ES-I3 (cell line): ENCODE measurements around the gene DIO3.

Experiments
- H3K36me3 ChIP-seq: 2 replicates; pipeline ENCODE4 v1.6.1; 2013; ENCODE audit warnings: mild to moderate bottlenecking, low read length, control low read depth, moderate library complexity; ENCODE audit not compliant: insufficient read depth
- H3K4me1 ChIP-seq: 2 replicates; pipeline ENCODE4 v1.6.1; 2013; ENCODE audit warnings: mild to moderate bottlenecking, control low read depth, low read length; ENCODE audit not compliant: insufficient read depth
- H3K9ac ChIP-seq: 2 replicates; pipeline ENCODE4 v1.6.1; 2013; ENCODE audit warnings: low read depth, mild to moderate bottlenecking, low read length, moderate library complexity
- H3K9me3 ChIP-seq: 2 replicates; pipeline ENCODE4 v1.6.1; 2013; ENCODE audit warnings: mild to moderate bottlenecking, low read length, moderate library complexity; ENCODE audit not compliant: control insufficient read depth, insufficient read depth

DIO3 gene

GRCh38 chr14:101598571-101599233 lies 37.4 kb downstream of the DIO3 start:
- no peaks in the 10 kb centered on the region for H3K36me3 ChIP-seq
- no peaks in the 10 kb centered on the region for H3K4me1 ChIP-seq
- no peak overlapping the region for H3K9ac ChIP-seq
- H3K9me3 ChIP-seq = no peaks in the 10 kb centered on the region

GRCh38 chr14:101599234-101599885 lies 38.1 kb downstream of the DIO3 start:
- H3K9ac ChIP-seq = no peak overlapping the region
- no peaks in the 10 kb centered on the region for H3K9me3 ChIP-seq
- no peaks in the 10 kb centered on the region for H3K4me1 ChIP-seq

GRCh38 chr14:101600336-101600890 lies 39.1 kb downstream of the DIO3 start:
- no peaks in the 10 kb centered on the region for H3K9me3 ChIP-seq
- H3K4me1 ChIP-seq = no peaks in the 10 kb centered on the region
- H3K36me3 ChIP-seq = no peaks in the 10 kb centered on the region
- H3K9ac ChIP-seq = no peak overlapping the region

More at GRCh38 chr14:101599234-101599885, 38.1 kb downstream of the DIO3 start:
- no peaks in the 10 kb centered on the region for H3K36me3 ChIP-seq

GRCh38 chr14:101600891-101601605 lies 39.8 kb downstream of the DIO3 start:
- H3K9me3 ChIP-seq = no peaks in the 10 kb centered on the region
- H3K36me3 ChIP-seq = no peaks in the 10 kb centered on the region
- H3K4me1 ChIP-seq = no peaks in the 10 kb centered on the region
- no peak overlapping the region for H3K9ac ChIP-seq

GRCh38 chr14:101601606-101602465 lies 40.5 kb downstream of the DIO3 start:
- Histone ChIP-seq H3K9ac (no peak overlapping the region), H3K9me3 (no peaks in the 10 kb centered on the region), H3K4me1 (no peaks in the 10 kb centered on the region), H3K36me3 (no peaks in the 10 kb centered on the region)

- Histone ChIP-seq H3K36me3 (no peaks in the 10 kb centered on the region), H3K9ac (no peak overlapping the region), H3K9me3 (no peaks in the 10 kb centered on the region), H3K4me1 (no peaks in the 10 kb centered on the region)
Measured at GRCh38 chr14:101602466-101602840, 41.2 kb downstream of the DIO3 start.

GRCh38 chr14:101603096-101603495 lies 41.8 kb downstream of the DIO3 start:
- H3K9ac ChIP-seq = no peak overlapping the region
- no peaks in the 10 kb centered on the region for H3K36me3 ChIP-seq
- no peaks in the 10 kb centered on the region for H3K9me3 ChIP-seq
- H3K4me1 ChIP-seq = no peaks in the 10 kb centered on the region

GRCh38 chr14:101604228-101604934 lies 43.1 kb downstream of the DIO3 start:
- Histone ChIP-seq H3K36me3 (no peaks in the 10 kb centered on the region), H3K9ac (no peak overlapping the region), H3K9me3 (no peaks in the 10 kb centered on the region), H3K4me1 (no peaks in the 10 kb centered on the region)

GRCh38 chr14:101604935-101605780 lies 43.9 kb downstream of the DIO3 start:
- Histone ChIP-seq H3K4me1 (no peaks in the 10 kb centered on the region), H3K36me3 (no peaks in the 10 kb centered on the region), H3K9ac (no peak overlapping the region), H3K9me3 (no peaks in the 10 kb centered on the region)

GRCh38 chr14:101605836-101606235 lies 44.5 kb downstream of the DIO3 start:
- no peak overlapping the region for H3K9ac ChIP-seq
- H3K36me3 ChIP-seq = no peaks in the 10 kb centered on the region
- no peaks in the 10 kb centered on the region for H3K4me1 ChIP-seq
- H3K9me3 ChIP-seq = no peaks in the 10 kb centered on the region
